Activated CD4-positive, alpha-beta T cell treated with anti-CD3 and anti-CD28 coated beads for 24 hours (primary cell): ENCODE results near the gene PYGO2.
"Not testable (repeated sequence)": the region's sequence is repeated elsewhere in the genome, so short reads cannot be mapped to it uniquely, and the experiment has no call there.

Source experiments
- DNase-seq, 2 donors: peaks; one replicate each; pipeline ENCODE4 v3.0.0-alpha.2; 2020; ENCODE audit warnings: low read depth in 2 of 2

Gene PYGO2

GRCh38 chr1:154982897-154983648, 21.5 kb upstream of the PYGO2 start, which contains the start of gene FLAD1:
FLAD1 (plus strand) TSS chr1:154983344; CDS start chr1:154983695, 351 bp downstream.
- DNase-seq = peak; percentile 91 to 95

GRCh38 chr1:154982341-154982740, 20.8 kb upstream of the PYGO2 start:
- DNase-seq = no peak

GRCh38 chr1:154978360-154978759, 16.8 kb upstream of the PYGO2 start:
- DNase-seq = no peak

GRCh38 chr1:154977762-154978161, 16.2 kb upstream of the PYGO2 start:
- DNase-seq = not testable (repeated sequence)

GRCh38 chr1:154975409-154976059, 14.0 kb upstream of the PYGO2 start:
- DNase-seq = no peak

GRCh38 chr1:154974808-154975408, 13.3 kb upstream of the PYGO2 start:
- peak; percentile 83 to 94 for DNase-seq

- DNase-seq = peak; percentile 90 to 92
These were observed 12.7 kb upstream of the PYGO2 start, which contains the start of gene CKS1B for GRCh38 chr1:154974102-154974807. CKS1B (plus strand) TSS chr1:154974681; CDS start chr1:154974746, 65 bp downstream.

GRCh38 chr1:154973344-154974101, 11.9 kb upstream of the PYGO2 start:
- DNase-seq = peak; percentile 89 to 97

- DNase-seq = no peak
These were observed 11.1 kb upstream of the PYGO2 start for GRCh38 chr1:154972517-154973343.

- DNase-seq = no peak
These were observed 10.6 kb upstream of the PYGO2 start for GRCh38 chr1:154972213-154972516.

GRCh38 chr1:154971341-154971998, 9.9 kb upstream of the PYGO2 start:
- no peak for DNase-seq

GRCh38 chr1:154970631-154971340, 9.2 kb upstream of the PYGO2 start, which contains the start of gene SHC1:
SHC1 (minus strand) TSS chr1:154970747; CDS start chr1:154970526, 221 bp downstream.
- peak in 1 of 2 donors; percentile 38 for DNase-seq

- no peak for DNase-seq
These were observed 8.4 kb upstream of the PYGO2 start for GRCh38 chr1:154969860-154970452.

- no peak for DNase-seq
These were observed 7.7 kb upstream of the PYGO2 start for GRCh38 chr1:154969246-154969645.

- DNase-seq = no peak
These were observed 7.1 kb upstream of the PYGO2 start for GRCh38 chr1:154968731-154969130.

GRCh38 chr1:154967331-154967950, 5.9 kb upstream of the PYGO2 start:
- no peak for DNase-seq

- no peak for DNase-seq
These were observed 4.5 kb upstream of the PYGO2 start for GRCh38 chr1:154966111-154966510.

- no peak for DNase-seq
These were observed 2.8 kb upstream of the PYGO2 start for GRCh38 chr1:154964359-154964758.
